ENCODE data around the gene BAIAP2. TPM values are rescaled to one million over a fixed set of nuclear protein-coding genes. Genes with fewer than 3 reads are reported as not detected.

BAIAP2 gene
- total RNA-seq, 1 donor from 2014 or later, result 48.7 TPM

DNA sequence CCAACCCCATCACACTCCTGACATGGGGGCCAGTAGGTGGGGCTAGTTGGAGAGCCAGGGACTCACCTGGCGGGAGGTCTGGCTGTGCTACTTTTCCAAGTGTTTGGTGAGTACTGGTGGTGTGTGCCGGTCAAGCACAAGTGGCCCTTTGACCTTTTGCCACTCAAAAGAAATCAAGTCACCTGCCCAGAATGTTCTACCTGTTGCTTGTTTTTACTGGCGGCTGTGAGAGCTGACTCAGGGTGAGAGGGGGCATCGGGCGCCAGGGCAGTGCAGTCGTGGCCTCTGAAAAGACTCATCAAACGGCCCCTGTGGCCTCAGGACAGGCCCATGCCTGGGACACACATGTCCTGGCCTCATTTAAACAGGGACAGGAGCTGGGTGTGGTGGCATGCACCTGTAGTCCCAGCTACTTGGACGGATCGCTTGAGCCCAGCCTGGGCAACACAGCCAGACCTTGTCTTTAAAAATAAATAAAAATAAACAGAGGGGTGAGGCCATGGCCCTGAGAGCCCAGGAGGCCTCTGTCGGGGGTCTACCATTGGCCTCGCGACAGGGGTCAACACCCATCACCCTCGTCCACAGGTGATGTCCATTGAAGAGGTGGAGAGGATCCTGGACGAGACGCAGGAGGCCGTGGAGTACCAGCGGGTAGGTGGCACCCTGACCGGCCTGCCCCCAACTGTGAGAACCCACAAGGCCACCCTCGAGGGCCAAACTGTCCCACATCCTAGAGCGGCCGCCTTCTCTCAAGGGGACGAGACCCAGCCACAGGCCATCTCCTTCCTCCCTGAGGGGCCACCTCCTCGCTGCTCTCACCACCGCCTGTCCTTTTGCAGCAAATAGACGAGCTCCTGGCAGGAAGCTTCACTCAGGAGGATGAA is 38.3 kb upstream of the BAIAP2 start:
- H3K4me3 ChIP-seq (ENCODE audit: low read depth, low read length), result no peak overlapping the region
- peaks cover 22% of the 10 kb centered on the region for H3K36me3 ChIP-seq (ENCODE audit: control insufficient read depth, insufficient read depth, low read length)
- TF ChIP-seq CTCF (IDR thresholded peaks at IDR 0.05; ENCODE audit: insufficient read depth, low read length, severe bottlenecking), result no peak
- H3K27me3 ChIP-seq (ENCODE audit: control insufficient read depth, insufficient read depth, low read length), result no peaks in the 10 kb centered on the region
- DNase-seq (ENCODE audit: low read depth) (no peak), FAIRE-seq (no peak)

- H3K27me3 ChIP-seq (ENCODE audit: control insufficient read depth, insufficient read depth, low read length), result no peaks in the 10 kb centered on the region
- no peak for TF ChIP-seq CTCF (IDR thresholded peaks at IDR 0.05; ENCODE audit: insufficient read depth, low read length, severe bottlenecking)
- H3K4me3 ChIP-seq (ENCODE audit: low read depth, low read length), result no peak overlapping the region
- FAIRE-seq (no peak), DNase-seq (ENCODE audit: low read depth) (no peak)
- H3K36me3 ChIP-seq (ENCODE audit: control insufficient read depth, insufficient read depth, low read length), result peaks cover 22% of the 10 kb centered on the region
These were observed 37.4 kb upstream of the BAIAP2 start for GRCh38 chr17:80997424-80998117.

DNA sequence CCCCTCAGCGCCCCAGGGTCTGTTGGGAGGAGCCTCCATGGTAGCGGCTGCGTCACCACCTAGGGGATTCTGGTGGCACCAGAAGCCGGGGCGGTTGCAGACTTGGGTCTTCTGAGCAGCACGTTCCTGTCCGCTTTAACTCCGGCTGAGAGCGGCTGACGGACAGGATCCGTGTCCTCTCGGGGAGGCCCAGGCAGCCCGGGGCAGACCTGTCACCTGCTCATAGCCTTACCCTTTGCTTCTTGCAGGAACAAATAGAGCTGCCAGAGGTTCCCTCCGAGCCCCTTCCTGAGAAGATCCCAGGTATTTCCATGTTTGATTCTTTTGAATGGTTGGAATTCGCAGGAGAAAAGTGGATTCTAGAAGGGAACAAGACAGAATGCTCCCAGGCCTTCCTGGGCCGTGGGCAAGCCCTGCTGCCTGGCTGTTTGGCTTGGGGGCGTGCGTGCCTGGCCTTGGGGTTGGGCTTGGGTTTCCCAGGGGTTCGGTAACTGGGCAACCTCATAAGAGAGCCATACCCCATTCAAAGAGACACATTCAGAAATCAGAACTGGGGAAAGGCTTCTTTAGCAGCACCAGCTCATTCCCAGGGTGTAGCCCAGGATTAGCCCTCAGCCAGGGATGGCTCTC is 36.7 kb upstream of the BAIAP2 start:
- no peaks in the 10 kb centered on the region for H3K27me3 ChIP-seq (ENCODE audit: control insufficient read depth, insufficient read depth, low read length)
- no peak for DNase-seq (ENCODE audit: low read depth)
- H3K4me3 ChIP-seq (ENCODE audit: low read depth, low read length), result no peak overlapping the region
- H3K36me3 ChIP-seq (ENCODE audit: control insufficient read depth, insufficient read depth, low read length), result peaks cover 22% of the 10 kb centered on the region
- TF ChIP-seq CTCF (IDR thresholded peaks at IDR 0.05; ENCODE audit: insufficient read depth, low read length, severe bottlenecking), result no peak
- no peak for FAIRE-seq

DNA sequence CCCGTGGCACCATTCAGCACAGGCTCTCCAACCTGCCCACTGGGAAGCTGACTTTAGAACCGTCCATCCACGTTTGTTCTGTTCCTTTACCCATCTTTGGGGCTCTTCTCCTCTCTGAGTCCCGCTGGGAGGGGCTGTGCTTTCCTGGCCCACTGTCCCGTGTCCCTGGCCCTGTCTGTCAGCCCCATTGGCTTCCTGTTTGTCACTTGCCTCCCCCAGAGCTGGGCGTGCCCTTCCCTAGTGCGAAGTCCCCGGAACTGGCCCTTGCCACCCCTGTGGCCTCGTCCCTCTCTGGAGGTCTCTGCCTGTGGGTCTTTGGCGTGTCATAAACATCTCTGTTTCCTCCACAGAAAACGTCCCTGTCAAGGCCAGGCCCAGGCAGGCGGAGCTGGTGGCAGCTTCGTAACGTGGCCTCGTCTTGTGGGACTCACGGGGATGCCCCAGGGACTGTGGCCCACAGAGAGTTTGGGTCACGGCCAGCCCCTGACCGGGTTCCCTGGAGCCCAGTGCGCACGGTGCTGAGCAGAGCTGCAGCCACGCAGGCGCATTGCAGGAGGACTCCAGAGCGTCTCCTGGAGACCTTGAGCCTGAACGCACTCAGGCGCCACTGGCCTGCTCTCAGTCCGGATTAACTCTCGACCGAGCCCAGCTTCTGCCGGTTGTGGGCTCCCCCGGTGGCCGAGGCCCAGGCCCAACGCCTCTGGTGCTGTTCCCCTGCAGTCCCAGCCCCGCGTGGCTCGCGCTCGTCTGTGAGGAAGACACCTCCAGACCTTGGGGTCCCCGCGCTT is 36.0 kb upstream of the BAIAP2 start:
- no peak overlapping the region for H3K4me3 ChIP-seq (ENCODE audit: low read depth, low read length)
- DNase-seq (ENCODE audit: low read depth) (no peak), FAIRE-seq (no peak)
- H3K27me3 ChIP-seq (ENCODE audit: control insufficient read depth, insufficient read depth, low read length), result peaks cover 3% of the 10 kb centered on the region
- no peak for TF ChIP-seq CTCF (IDR thresholded peaks at IDR 0.05; ENCODE audit: insufficient read depth, low read length, severe bottlenecking)
- peaks cover 22% of the 10 kb centered on the region for H3K36me3 ChIP-seq (ENCODE audit: control insufficient read depth, insufficient read depth, low read length)

DNA sequence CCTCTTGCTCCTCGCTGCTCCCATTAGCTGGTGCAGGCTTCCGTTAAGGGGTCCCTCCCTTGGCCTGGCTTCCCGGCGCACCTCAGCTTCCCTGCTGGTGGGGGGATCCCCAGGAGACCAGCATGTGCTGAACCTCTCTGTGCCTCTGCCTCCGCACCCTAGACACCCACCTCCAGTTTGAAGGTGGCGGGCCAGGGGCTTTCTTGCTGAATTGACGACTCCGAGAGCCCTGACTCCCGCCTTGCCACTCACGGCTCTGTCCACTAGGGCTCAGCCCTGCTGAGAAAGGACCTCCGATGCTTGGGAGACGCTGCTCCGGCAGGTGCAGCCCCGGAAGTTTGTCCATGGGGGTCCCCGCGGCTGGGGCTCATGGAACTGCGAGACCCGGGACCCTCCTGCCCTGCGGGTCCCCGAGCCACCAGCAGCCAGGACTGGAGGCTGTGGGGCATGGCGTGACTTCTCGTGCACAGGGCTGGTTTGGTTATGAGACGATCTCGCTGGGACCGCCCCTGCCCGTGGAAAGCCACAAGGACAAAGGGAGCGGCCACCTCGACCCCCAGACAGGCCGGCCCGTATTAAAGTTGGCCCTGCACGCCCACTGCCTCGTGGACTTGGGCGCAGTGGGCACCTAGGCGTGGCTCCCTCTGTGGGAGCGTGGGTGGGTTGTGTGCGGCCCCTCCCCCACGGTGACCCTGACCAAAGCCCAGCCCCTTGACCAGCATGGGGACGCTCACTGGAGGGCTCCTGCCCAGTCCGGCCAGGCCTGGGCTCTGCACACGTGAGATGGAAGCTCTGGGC is 35.2 kb upstream of the BAIAP2 start:
- Histone ChIP-seq H3K36me3 (ENCODE audit: control insufficient read depth, insufficient read depth, low read length) (peaks cover 22% of the 10 kb centered on the region), H3K27me3 (ENCODE audit: control insufficient read depth, insufficient read depth, low read length) (peaks cover 9% of the 10 kb centered on the region), H3K4me3 (ENCODE audit: low read depth, low read length) (no peak overlapping the region)
- DNase-seq (ENCODE audit: low read depth) (no peak), FAIRE-seq (no peak)
- no peak for TF ChIP-seq CTCF (IDR thresholded peaks at IDR 0.05; ENCODE audit: insufficient read depth, low read length, severe bottlenecking)

Measured in bronchial epithelial cell (primary cell).